ENCODE measurements around the gene ZFP1.
"Not testable (repeated sequence)": the region's sequence is repeated elsewhere in the genome, so short reads cannot be mapped to it uniquely, and the experiment has no call there.

ZFP1 gene

DNA sequence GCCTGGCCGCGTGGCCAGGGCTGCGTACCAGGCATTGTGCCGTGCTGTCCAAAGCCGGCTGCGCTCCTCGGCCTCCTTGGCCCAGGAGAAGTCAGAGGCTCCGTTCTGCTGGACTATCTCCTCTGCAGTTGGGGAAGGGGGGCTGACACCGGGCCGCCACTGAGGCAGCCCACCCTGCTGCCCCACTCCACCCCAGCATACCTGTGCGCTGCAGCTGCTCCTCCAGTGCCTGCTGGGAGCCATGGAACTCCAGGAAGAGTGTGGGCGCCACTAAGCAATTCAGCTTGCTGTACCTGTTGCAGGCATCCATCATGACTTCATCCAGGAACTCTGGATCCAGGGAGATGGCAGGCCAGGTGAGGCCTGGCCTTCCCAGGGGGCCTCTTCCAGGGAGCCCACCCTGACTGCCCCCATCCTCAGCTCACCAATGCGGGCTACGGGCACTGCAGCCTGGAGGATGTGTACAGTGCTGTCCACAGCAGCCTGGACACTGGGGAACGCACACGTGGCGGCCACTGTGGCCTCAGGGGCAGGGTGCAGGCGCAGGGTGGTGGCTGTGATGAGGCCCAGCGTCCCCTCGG lies 34.7 kb upstream of the ZFP1 start:
- no peak for DNase-seq

- DNase-seq = no peak
These were observed 34.0 kb upstream of the ZFP1 start for GRCh38 chr16:75114179-75114945.

- DNase-seq = no peak
These were observed 33.1 kb upstream of the ZFP1 start for GRCh38 chr16:75114946-75115825.

GRCh38 chr16:75116081-75116910 lies 32.0 kb upstream of the ZFP1 start, which contains the start of gene LDHD:
Gene LDHD, minus strand, starts transcription at chr16:75116780. Its CDS starts 60 bp downstream, at chr16:75116720.
- DNase-seq = no peak

DNA sequence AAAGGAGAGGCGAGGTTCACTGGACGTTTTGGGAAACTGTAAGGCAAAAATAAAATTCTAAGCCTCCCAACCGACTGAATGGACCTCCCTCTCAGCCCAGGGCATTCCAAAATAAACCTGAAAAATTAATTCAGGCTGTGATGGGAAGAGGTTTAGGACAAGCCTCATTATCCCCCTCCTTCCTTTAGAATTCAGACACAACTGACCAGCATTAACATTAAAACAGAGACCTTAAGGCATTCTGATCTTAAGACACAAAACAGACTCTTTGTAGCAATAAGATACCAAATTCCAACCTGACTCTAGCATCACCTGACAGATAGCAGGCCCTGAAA lies 31.4 kb upstream of the ZFP1 start:
- no peak for DNase-seq

- DNase-seq = no peak
These were observed 29.3 kb upstream of the ZFP1 start for GRCh38 chr16:75118943-75119539.

- no peak for DNase-seq
These were observed 28.1 kb upstream of the ZFP1 start for GRCh38 chr16:75120253-75120652.

DNA sequence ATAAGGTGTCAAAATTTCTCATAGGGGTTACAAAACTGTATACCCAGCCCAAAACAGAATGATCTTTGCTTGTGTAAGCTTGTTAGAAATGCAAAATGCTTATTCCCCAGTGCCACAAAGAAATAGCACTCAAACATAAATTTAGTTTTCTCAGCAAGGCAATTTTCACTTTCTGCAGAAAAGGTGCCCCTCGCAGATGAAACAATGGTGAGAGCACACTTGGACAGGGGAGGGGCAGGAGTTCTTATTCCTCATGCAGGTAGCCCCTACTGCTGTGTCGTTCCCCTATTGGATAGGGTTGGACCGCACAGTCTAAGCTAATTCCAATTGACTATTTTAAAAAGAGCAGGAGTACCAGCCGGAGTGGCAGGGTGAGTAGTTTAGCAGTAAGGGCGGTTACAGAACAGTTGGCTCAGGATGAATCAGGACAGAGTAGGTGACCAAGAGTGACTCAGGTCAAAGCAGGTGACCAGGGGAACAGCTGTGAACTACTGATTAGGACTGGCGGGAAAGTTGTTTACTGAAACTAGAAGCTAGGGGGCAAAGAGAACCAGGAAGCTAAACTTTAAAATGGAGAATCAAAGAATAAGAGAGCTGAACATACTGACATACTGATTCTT lies 26.3 kb upstream of the ZFP1 start:
- no peak for DNase-seq

DNA sequence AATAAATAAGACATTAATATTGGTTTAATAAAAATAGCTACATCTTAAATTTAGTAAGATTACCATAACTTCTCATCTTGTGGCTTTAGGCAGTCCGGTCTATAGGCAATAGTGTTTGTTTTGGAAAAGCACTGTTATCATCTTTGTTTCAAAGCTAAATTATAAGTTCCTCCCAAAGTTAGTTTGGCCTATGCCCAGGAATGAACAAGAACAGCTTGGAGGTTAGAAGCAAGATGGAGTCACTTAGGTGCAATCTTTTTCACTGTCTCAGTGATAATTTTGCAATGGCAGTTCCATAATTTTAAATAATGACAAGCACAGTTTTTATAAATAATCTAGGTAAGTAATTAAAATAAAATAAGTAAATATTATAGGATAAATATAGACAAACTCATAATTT lies 25.7 kb upstream of the ZFP1 start:
- no peak for DNase-seq

DNA sequence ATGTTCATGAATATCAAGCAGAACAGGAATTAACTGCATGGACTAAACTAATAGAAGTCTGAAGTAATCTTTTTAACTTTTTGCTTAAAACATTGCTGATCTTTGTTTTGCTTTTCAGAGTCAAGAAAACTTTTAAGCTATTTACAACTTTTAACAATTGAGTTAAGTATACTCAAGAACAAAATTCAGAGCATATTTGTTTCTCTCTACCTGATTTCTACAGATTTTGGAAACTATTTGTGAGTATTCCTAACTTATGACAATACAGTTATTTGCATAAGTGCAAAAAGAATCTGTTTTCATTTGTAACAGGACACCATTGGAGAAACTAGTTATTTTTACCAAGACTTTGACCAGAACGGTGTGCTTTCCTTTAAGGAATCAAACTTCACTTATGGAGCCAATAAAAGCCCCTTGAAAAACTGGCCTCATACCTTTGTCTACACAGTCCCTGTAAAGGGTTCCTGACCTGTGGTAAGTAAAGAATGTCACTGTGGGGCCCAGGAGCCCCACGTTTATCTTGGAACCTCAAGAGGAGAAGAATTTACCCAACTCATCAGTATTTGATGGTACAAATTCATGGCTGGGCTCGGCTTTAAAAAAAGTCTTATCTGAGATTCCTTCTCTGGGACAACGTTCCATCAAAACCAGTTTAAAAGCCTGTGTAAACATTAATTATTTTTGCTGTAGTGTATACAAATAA lies 20.5 kb upstream of the ZFP1 start:
- DNase-seq = no peak

- DNase-seq = not testable (repeated sequence)
These were observed 18.7 kb upstream of the ZFP1 start for GRCh38 chr16:75129421-75130149.

DNA sequence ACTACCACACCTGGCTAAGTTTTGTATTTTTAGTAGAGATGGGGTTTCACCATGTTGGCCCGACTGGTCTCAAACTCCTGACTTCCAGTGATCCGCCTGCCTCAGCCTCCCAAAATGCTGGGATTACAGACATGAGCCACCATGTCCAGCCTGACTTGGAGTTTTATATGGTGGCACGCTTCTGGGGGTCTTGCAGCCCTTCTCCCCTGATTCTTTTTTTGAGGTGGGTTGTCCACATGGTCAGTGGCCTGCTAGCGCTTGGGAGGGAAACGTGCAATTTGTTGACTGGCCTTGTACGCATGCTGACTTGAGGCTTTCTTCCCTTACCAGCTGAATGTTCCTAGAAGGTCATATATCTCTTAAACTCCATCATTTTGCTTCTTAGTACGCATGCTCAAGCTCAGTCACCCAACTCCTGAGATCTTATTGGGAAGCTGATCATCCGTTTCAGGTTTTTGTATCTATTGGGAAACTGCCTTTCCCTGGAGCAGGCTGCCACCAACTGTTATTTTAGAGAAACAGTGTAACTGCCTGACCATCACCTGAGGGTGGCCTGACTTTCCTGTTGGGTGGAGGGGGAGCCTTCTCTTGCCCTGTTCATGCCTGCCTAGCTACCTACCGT lies 18.1 kb upstream of the ZFP1 start:
- no peak for DNase-seq

DNA sequence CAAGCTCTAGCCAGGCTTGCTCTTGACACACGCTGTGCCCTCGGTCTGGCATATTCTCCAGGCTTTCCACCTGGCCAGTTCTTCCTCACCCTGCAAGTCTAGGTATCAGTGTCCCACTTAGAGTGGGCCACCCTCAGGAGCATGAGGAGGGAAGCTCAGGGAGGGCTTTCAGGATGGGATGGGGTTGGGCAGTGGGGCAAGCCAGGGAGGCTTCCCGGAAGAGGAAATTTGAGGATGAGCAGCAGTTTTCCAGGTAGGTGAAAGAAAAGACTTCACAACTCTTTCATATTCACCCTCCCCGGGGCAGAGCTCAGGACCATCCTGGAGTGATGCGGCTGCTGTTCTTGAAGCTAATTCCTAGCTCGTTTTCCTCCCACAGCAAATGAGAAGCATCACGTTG lies 17.2 kb upstream of the ZFP1 start:
- DNase-seq = no peak

DNA sequence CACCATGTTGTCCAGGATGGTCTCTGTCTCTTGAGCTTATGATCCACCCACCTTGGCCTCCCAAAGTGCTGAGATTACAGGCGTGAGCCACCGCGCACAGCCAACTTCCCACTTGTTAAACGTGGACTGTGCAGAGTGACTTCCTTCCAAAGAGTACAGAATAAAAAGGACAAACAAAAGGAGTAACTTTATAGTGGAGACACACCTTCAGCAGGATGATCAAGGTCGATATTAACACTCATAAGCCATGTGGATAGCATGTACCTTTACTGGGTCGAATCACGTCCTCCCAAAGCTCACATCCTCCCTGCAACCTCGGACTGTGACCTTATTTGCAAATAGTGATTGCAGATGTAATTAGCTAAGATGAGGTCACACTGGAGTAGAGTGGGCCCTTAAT lies 10.1 kb upstream of the ZFP1 start:
- no peak for DNase-seq

GRCh38 chr16:75138636-75139035 lies 9.7 kb upstream of the ZFP1 start:
- no peak for DNase-seq

DNA sequence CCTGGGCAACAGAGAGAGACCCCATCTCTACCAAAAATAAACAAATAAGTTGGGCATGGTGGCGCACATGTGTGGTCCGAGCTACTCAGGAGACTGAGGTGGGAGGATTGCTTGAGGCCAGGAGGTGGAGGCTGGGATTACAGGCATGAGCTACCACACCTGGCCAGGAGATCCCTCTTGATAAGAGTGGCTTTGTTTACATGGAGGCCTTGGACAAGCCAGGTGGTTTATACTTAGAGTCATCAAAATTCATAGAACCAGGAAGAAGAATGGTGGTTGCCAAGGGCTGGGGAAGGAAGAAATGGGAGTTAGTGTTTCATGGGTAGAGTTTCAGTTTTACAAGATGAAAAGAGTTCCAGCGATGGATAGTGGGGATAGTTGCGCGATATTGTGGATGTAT lies 8.8 kb upstream of the ZFP1 start:
- DNase-seq = no peak

DNA sequence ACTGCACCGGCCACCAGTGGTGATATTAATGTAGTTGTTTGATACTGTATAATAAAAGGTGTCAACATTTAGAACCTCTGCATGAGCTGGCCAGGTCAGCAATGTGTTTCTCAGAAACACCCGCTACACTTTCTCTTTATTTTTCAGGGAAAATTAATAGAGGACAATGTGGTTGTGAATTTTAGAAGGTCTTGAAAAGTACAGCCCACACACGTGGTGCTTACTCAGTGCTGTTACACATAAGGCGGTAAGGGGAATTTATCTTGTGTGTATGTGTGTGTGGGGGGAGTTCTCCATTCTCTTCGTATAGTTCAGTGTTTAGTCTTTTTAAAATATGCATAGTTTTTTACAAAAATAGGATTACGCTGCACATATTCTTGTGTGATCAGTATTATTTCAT lies 4.4 kb upstream of the ZFP1 start:
- no peak for DNase-seq

GRCh38 chr16:75147968-75148310 lies 385 bp upstream of the ZFP1 start:
- DNase-seq = no peak

- DNase-seq = no peak
These were observed 3.5 kb downstream of the ZFP1 start for GRCh38 chr16:75151798-75152197.

DNA sequence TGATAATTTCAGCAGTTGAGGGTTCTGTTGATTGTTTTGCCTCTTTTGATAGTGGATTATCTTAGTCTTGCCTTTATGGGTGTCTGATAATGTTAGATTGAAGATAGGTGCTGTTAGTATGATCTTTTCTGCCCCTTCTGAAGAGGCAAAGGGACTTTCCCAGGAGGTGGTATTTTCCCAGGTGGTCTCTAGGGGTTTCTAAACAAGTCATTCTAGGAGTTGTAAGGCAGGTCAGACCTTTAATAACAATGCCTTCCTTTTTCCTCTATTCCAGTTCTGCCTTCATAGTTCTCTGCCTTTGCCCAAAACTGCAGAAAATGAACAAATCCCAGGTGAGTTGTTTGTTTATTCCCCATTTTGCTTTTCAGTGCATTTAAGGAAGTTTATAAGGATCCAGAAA lies 4.3 kb downstream of the ZFP1 start:
- DNase-seq = no peak

All from HCEC 1CT (cell line).